GM18499 (cell line): ENCODE data around the gene SIGLEC11.
"Not testable (repeated sequence)": the region's sequence is repeated elsewhere in the genome, so short reads cannot be mapped to it uniquely, and the experiment has no call there.

Experiments
- ATAC-seq: cut with Tn5 transposase; IDR thresholded peaks from one replicate; pipeline ENCODE4 v1.9.1; 2021; ENCODE audit warnings: moderate number of reproducible peaks; ENCODE audit not compliant: insufficient read depth, unreplicated experiment

SIGLEC11 gene

GRCh38 chr19:49960980-49961379 is at the start of gene SIGLEC11:
TSS of gene SIGLEC11 (minus strand) at chr19:49961172. CDS start at chr19:49961081, 91 bp downstream.
- ATAC-seq, result not testable (repeated sequence)

- ATAC-seq, result no peak
Measured at GRCh38 chr19:50008532-50008931, 47.6 kb upstream of the SIGLEC11 start.

GRCh38 chr19:50007947-50008346 is 47.0 kb upstream of the SIGLEC11 start:
- no peak for ATAC-seq

- no peak for ATAC-seq
Measured at GRCh38 chr19:50007170-50007569, 46.2 kb upstream of the SIGLEC11 start.

- ATAC-seq, result no peak
Measured at GRCh38 chr19:50005428-50005827, 44.5 kb upstream of the SIGLEC11 start.

- no peak for ATAC-seq
Measured at GRCh38 chr19:50003810-50004419, 42.9 kb upstream of the SIGLEC11 start.

GRCh38 chr19:50003254-50003788 is 42.3 kb upstream of the SIGLEC11 start:
- ATAC-seq, result no peak

- no peak for ATAC-seq
Measured at GRCh38 chr19:50002386-50002960, 41.5 kb upstream of the SIGLEC11 start.

- ATAC-seq, result no peak
Measured at GRCh38 chr19:50001775-50002174, 40.8 kb upstream of the SIGLEC11 start.

- no peak for ATAC-seq
Measured at GRCh38 chr19:50000841-50001557, 40.0 kb upstream of the SIGLEC11 start.

GRCh38 chr19:50000038-50000840 is 39.3 kb upstream of the SIGLEC11 start:
- no peak for ATAC-seq

GRCh38 chr19:49999371-50000010 is 38.5 kb upstream of the SIGLEC11 start:
- no peak for ATAC-seq

GRCh38 chr19:49997709-49998108 is 36.7 kb upstream of the SIGLEC11 start:
- no peak for ATAC-seq

- ATAC-seq, result no peak
Measured at GRCh38 chr19:49988433-49988832, 27.5 kb upstream of the SIGLEC11 start.

GRCh38 chr19:49988007-49988406 is 27.0 kb upstream of the SIGLEC11 start:
- ATAC-seq, result no peak

- no peak for ATAC-seq
Measured at GRCh38 chr19:49987159-49987698, 26.3 kb upstream of the SIGLEC11 start.

- ATAC-seq, result no peak
Measured at GRCh38 chr19:49986354-49986753, 25.4 kb upstream of the SIGLEC11 start.

GRCh38 chr19:49985871-49986270 is 24.9 kb upstream of the SIGLEC11 start:
- no peak for ATAC-seq

- no peak for ATAC-seq
Measured at GRCh38 chr19:49984491-49984890, 23.5 kb upstream of the SIGLEC11 start.
